Left hindlimb (tissue), 1 donor: ENCODE data around the gene FMN2.
"Not testable (repeated sequence)": the region's sequence is repeated elsewhere in the genome, so short reads cannot be mapped to it uniquely, and the experiment has no call there.

Source experiments
- DNase-seq: peaks from one replicate; pipeline ENCODE4 v3.0.0-alpha.2; 2018

FMN2 gene

DNA sequence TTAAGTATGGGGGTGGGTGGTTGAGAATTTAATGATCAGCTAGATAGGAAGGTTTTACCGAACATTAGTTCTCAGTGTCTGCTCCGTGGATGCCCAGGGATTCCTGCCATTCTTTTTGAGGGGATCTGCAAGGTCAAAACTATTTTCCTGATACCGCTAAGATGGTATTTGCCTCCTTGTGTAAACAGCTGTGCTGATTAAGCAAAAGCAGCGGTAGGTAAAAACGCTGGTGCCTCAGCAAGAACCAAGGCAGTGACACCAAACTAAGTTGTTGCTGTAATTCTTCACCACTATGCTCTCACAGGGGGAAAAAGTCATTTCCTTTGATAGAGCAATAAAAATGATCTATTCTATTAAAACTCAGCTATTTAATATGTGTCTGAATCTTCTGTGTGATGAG, 229.0 kb downstream of the FMN2 start:
- no peak for DNase-seq

- no peak for DNase-seq
Measured at GRCh38 chr1:240322943-240323342, 231.3 kb downstream of the FMN2 start.

DNA sequence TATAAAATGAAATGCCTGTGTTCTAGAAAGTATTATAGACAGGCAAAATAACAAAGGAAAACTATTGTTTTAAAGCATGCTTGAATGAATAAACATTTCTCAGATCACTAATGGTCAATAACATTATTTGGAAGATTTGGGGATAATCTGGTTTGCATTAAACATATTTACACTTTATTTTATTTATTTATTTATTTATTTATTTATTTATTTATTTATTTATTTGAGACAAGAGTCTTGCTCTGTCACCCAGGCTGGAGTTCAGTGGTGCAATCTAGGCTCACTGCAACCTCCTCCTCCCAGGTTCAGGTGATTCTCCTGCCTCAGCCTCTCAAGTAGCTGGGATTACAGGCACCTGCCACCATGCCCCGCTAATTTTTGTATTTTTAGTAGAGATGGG, 236.7 kb downstream of the FMN2 start:
- DNase-seq = not testable (repeated sequence)

DNA sequence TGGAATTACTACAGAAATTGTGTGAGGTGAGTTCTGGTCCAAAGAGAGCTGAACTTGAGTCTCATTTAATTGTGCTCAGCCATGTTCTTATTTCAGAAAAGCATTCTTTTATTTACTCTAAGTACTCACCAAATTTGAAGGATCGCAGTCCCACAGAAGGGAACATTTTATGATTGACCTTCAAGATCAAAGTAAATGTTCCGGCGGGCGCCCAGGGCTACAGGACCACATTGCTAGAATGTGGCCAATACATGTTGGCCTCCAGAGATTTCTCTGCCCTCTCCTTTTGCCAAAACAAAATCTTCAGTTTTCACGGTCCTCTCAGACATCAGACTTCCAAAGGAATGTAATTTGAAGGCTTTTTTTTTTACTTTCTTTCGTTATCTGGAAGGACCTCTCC, 237.8 kb downstream of the FMN2 start:
- DNase-seq = no peak

- DNase-seq = no peak
Measured at GRCh38 chr1:240332672-240333071, 241.0 kb downstream of the FMN2 start.

- DNase-seq = peak; percentile 25
Measured at GRCh38 chr1:240337781-240338180, 246.1 kb downstream of the FMN2 start.

- no peak for DNase-seq
Measured at GRCh38 chr1:240338837-240339236, 247.2 kb downstream of the FMN2 start.

GRCh38 chr1:240341365-240342250, 249.9 kb downstream of the FMN2 start:
- no peak for DNase-seq

DNA sequence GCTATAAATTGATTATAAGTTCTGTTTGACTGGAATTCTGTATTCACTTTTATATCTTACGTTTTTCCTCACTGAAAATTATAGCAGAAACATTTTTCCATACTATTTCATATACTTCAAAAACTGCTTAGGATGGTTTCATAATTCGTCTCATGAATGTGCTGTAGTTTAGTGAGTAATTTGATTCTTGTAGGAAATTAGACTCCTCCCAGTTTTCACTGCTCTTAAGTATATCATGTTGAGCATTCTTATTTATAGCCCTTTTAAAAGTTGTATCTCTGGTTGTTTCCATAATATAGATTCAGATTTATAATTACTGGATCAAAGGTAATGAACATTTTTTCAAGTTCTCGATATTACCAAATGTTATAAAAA, 250.6 kb downstream of the FMN2 start:
- no peak for DNase-seq

DNA sequence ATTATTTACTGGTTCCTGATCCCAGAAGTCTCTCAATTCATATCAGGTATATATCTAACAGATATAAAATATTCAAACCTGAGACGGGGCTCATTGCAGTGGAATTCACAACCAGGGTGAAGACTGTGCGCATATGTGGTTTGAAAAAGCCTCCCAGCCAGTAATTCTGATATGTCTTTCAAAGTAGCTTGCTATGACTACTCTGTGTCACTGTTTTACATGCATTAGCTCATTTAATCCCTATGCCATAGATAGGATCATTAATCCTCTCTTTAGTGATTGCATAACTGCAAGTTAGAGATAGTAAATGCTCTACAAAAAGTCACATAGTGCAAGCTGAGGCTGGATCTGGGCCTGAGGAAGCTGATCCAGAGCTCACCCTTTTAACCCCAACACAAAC, 251.4 kb downstream of the FMN2 start:
- no peak for DNase-seq

GRCh38 chr1:240343966-240344365, 252.3 kb downstream of the FMN2 start:
- no peak for DNase-seq

- DNase-seq = no peak
Measured at GRCh38 chr1:240344918-240345317, 253.2 kb downstream of the FMN2 start.

DNA sequence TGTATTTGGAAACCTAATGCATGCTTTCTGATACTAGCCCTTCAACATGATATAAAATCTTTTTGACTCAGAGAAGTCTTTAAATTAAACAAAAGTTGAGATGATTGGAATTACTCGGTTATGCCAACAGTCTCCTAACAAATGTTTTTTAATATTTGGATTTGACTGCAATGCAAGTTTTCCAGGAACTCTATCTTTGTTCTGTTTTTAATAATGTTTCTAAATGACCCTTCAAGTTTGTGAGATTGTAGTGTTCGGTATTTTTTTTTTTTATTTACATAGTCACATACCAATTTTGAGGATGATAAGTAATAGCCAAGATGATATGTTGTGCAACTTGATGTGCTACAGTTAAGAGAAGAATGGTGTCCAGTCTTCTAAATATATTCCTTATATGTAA, 258.0 kb downstream of the FMN2 start:
- no peak for DNase-seq

GRCh38 chr1:240350910-240351331, 259.2 kb downstream of the FMN2 start:
- DNase-seq = no peak

- no peak for DNase-seq
Measured at GRCh38 chr1:240351690-240352089, 260.0 kb downstream of the FMN2 start.

- no peak for DNase-seq
Measured at GRCh38 chr1:240352769-240353168, 261.1 kb downstream of the FMN2 start.

DNA sequence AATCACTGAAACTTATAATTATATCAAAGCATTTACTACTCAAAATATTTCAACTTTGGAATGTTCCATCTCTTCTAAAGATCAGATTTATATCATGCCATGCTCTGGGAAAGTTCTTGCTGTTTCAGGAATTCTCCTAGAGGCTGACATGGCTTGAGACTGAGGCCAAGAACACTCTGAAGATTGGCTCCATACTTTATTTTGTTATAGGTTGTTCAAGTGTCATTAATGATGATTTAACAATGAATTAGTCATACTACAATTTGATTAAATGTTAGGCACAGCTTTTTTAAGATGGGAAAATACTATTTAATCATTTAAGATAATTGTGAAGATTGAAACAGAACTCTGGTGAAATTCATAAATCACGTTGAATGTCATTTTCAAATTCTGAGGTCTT, 264.9 kb downstream of the FMN2 start:
- no peak for DNase-seq

DNA sequence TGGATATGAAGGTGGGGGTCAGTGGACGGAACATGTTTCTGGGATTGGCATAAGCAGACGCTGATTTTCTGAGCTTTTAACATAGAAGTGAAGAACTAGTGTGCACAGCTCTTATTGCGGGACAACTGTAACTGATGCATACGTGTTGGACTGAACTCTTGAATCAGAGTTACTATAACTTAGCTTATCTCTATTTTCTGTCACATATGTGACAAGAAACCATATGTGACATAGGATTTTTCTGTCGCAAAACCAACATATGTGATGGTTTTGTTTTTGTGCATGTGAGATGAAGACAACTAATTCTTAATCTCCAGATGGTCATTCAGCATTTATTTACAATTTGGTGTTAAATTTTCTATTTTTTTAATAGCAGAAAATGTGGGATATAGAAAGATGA, 270.4 kb downstream of the FMN2 start:
- DNase-seq = no peak

DNA sequence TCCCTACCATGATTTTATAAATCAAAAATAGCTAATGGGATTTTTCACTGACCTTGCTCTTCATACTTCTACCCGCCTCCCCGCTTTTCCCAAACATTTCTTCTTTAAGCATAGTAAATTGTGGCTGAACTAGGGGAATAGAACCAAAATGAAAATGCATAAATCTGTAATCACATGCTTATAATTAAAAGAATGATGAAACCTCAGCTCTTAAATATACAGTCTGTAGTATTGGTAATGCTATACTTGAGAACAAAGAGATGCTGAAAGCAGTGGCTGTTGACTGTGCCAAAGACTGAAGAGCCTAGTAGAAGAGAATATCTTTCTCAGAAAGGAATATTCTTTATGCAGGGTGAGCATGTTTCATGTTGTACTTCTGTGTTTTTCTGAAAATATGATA, 271.1 kb downstream of the FMN2 start:
- no peak for DNase-seq

DNA sequence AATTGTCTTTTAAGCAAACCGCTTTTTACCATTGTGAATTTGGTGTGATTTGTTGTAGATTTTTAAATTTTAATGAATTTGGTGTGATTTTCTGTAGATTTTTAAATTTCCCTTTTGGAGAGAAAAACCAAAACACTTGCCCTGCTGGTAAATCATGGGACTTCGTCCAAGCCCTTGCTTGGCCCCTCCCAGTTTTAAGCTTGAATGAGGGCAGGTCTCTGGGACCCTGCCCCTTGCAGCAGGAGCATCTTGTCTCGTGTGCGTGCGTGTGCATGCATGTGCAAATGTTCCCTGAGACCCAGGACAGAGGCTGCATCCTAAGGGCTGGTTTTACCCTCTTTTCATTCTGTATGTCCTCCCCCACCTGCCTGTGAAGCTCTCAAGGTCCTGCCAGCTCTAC, 271.6 kb downstream of the FMN2 start:
- no peak for DNase-seq

DNA sequence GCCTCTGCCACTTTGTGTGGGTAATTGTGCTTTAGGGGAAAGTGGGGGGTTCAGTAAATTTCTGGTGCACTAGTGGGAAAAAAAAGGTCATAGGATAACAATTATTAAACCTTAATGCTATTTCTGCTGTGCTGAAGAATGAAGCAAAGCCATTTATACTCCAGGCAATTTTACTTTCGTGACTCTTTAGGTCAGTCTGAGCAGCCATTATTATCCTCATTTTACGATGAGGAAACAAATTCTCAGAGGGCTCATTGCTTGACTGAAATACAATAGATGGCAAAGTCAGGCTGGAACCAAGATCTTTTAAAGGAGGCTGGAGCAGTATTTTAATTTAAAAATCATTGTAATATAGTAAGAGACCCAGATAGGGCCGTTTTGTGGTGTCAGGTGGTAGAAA, 272.2 kb downstream of the FMN2 start:
- no peak for DNase-seq

DNA sequence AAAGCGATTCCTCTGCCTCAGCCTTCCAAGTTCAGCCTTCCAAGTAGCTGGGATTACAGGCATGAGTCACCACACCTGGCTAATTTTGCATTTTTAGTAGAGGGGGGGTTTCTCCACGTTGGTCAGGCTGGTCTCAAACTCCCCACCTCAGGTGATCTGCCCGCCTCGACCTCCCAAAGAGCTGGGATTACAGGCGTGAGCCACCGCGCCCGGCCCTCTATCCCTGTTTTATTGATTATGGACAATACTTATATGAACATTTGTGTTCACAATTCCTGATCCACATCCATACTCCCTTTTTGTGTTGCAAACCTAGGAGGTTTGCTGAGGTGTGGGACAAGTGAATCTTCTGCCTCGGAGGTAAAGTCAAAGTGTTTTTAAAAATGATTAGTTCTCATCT, 275.0 kb downstream of the FMN2 start:
- DNase-seq = no peak

DNA sequence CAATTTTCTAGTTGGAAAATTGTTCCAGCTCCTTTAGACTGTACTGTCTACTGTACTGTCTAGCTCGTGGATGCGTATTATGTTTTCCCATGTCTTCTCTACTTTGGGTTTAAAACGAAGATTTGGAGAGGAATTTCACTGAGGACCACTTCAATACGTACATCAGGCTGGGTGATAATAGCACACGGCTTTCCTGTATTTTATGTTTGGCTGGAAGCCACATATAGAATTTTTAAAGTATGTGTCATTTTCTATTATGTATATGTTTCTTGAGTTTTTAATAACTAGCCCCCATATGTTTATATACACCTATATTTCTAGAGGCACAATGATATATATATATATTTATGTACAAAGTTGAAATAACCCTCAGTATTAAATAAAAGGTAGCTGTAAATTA, 293.9 kb downstream of the FMN2 start:
- no peak for DNase-seq

DNA sequence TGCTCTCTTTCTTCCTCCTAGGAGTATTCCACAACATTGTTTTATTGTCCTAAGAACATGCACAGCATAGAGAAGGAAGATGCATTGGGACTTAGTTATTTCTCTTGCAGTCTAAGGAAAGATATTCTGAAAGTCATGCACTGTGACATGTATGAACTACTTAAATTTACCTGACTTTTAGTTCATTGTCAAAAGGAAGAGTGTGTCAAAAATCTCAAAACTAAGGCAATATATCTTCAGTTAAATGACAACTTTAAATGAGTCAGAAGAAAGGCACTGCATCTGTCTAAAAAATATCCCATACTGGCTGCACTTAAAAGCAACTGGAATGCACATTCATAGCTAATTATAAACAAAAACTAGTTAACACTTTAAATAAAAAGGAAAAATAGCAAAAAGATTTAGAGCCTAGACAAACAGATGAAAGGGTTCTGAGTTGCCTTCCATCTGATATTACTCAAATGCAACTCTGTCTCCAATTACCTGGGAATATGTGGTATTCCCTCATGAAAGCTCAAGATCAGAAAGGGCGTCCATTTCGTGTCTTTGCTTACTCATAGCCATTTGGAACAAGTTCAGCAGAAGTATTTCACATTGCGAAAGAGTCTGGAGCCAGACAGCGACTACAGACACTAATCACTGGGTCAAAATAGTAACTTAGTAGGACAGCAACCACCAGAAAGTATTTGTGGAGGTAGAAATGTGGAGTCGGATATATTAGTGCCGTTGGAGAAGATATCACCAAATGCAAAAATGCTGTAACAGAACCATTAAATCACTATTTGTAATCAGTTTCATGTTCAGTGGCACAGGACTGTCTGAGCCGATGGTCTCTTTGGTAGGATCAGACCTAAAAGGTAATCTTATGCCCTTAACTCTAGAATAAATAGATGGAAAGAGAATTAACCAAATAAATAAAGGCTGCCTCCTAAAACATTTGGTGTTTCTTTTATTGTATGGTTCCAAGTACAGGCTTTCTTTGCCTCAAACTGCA, 294.6 kb downstream of the FMN2 start:
- DNase-seq = no peak
